IgD-negative memory B cell (primary cell): ENCODE measurements around the gene CAVIN1. TPM values are rescaled to one million over a fixed set of nuclear protein-coding genes. Genes with fewer than 3 reads are reported as not detected.
"Not testable (repeated sequence)": the region's sequence is repeated elsewhere in the genome, so short reads cannot be mapped to it uniquely, and the experiment has no call there.

Experiments
- H3K27ac Mint-ChIP-seq, 3 donors: one replicate each; pipeline ENCODE4 v1.8.0; 2020 to 2022; ENCODE audit warnings: mild to moderate bottlenecking in 3 of 3, mixed read lengths in 3 of 3, moderate library complexity in 1 of 3
- H3K27me3 Mint-ChIP-seq: one replicate; pipeline ENCODE4 v1.8.0; 2021; ENCODE audit warnings: mixed read lengths
- H3K36me3 Mint-ChIP-seq: one replicate; pipeline ENCODE4 v1.8.0; 2020; ENCODE audit warnings: mild to moderate bottlenecking, mixed read lengths
- H3K4me1 Mint-ChIP-seq, 3 donors: one replicate each; pipeline ENCODE4 v1.8.0; 2020 to 2022; ENCODE audit warnings: mixed read lengths in 3 of 3, mild to moderate bottlenecking in 1 of 3
- H3K4me3 Mint-ChIP-seq, 4 donors: one replicate each; pipeline ENCODE4 v1.8.0; 2020 to 2022; ENCODE audit warnings: mild to moderate bottlenecking in 4 of 4, mixed read lengths in 4 of 4, moderate library complexity in 3 of 4
- H3K9me3 Mint-ChIP-seq, 3 donors: one replicate each; pipeline ENCODE4 v1.8.0; 2020 to 2021; ENCODE audit warnings: mixed read lengths in 3 of 3, mild to moderate bottlenecking in 1 of 3
- polyA plus RNA-seq: library from polyadenylated mRNA; unstranded; fragments of 300-500 nt; fragmentation: Illumina TruSeq; gene quantifications from one replicate; pipeline ENCODE4 v1.2.3, GENCODE V29; 2021

CAVIN1 gene
- polyA plus RNA-seq, 1 donor from 2014 or later, result not detected

- Mint-ChIP-seq H3K4me1 (peaks cover 8 to 12% (median 9%) of the 10 kb centered on the region in 3 donors), H3K27me3 (peaks cover 22% of the 10 kb centered on the region)
- not testable (repeated sequence) for H3K27ac Mint-ChIP-seq, H3K36me3 Mint-ChIP-seq, H3K4me3 Mint-ChIP-seq, H3K9me3 Mint-ChIP-seq
Measured at GRCh38 chr17:42417981-42418380, 5.1 kb downstream of the CAVIN1 start.

- no peaks in the 10 kb centered on the region for H3K36me3 Mint-ChIP-seq
- no peak overlapping the region for H3K27ac Mint-ChIP-seq
- peaks cover 7 to 13% (median 7%) of the 10 kb centered on the region in 3 donors for H3K4me1 Mint-ChIP-seq
- no peaks in the 10 kb centered on the region for H3K9me3 Mint-ChIP-seq
- peaks cover 4% of the 10 kb centered on the region for H3K27me3 Mint-ChIP-seq
- peak overlapping the region in 2 of 4 donors; percentile 41 to 68 for H3K4me3 Mint-ChIP-seq
Measured at GRCh38 chr17:42414704-42415409, 8.2 kb downstream of the CAVIN1 start.

- no peak overlapping the region for H3K27ac Mint-ChIP-seq
- H3K27me3 Mint-ChIP-seq, result peaks cover 2% of the 10 kb centered on the region
- no peaks in the 10 kb centered on the region for H3K9me3 Mint-ChIP-seq
- H3K36me3 Mint-ChIP-seq, result no peaks in the 10 kb centered on the region
- peak overlapping the region in 1 of 4 donors; percentile 72 for H3K4me3 Mint-ChIP-seq
- H3K4me1 Mint-ChIP-seq, result peaks cover 7 to 13% (median 8%) of the 10 kb centered on the region in 3 donors
Measured at GRCh38 chr17:42413464-42414040, 9.5 kb downstream of the CAVIN1 start.

GRCh38 chr17:42411905-42412679, 11.0 kb downstream of the CAVIN1 start:
- peaks cover 13 to 17% (median 13%) of the 10 kb centered on the region in 3 donors for H3K4me1 Mint-ChIP-seq
- no peak overlapping the region for H3K27ac Mint-ChIP-seq
- no peaks in the 10 kb centered on the region for H3K9me3 Mint-ChIP-seq
- peaks cover 2% of the 10 kb centered on the region for H3K27me3 Mint-ChIP-seq
- H3K36me3 Mint-ChIP-seq, result peaks cover 2% of the 10 kb centered on the region
- no peak overlapping the region for H3K4me3 Mint-ChIP-seq

GRCh38 chr17:42411361-42411760, 11.7 kb downstream of the CAVIN1 start:
- Mint-ChIP-seq H3K36me3 (peaks cover 2% of the 10 kb centered on the region), H3K4me1 (peaks cover 13 to 20% (median 13%) of the 10 kb centered on the region in 3 donors), H3K9me3 (no peaks in the 10 kb centered on the region), H3K27me3 (peaks cover 2% of the 10 kb centered on the region), H3K4me3 (peak overlapping the region in 1 of 4 donors; percentile 28), H3K27ac (no peak overlapping the region)

GRCh38 chr17:42410319-42410685, 12.8 kb downstream of the CAVIN1 start:
- Mint-ChIP-seq H3K27me3 (peaks cover 4% of the 10 kb centered on the region), H3K9me3 (no peaks in the 10 kb centered on the region), H3K36me3 (peaks cover 2% of the 10 kb centered on the region), H3K27ac (no peak overlapping the region), H3K4me3 (no peak overlapping the region), H3K4me1 (peaks cover 15 to 22% (median 18%) of the 10 kb centered on the region in 3 donors)

- Mint-ChIP-seq H3K9me3 (no peaks in the 10 kb centered on the region), H3K4me1 (peaks cover 10 to 18% (median 18%) of the 10 kb centered on the region in 3 donors), H3K36me3 (peaks cover 2% of the 10 kb centered on the region), H3K27me3 (peaks cover 4% of the 10 kb centered on the region), H3K4me3 (no peak overlapping the region), H3K27ac (no peak overlapping the region)
Measured at GRCh38 chr17:42409523-42410318, 13.3 kb downstream of the CAVIN1 start.

GRCh38 chr17:42408061-42408460, 15.0 kb downstream of the CAVIN1 start:
- no peaks in the 10 kb centered on the region for H3K9me3 Mint-ChIP-seq
- H3K36me3 Mint-ChIP-seq, result peaks cover 2% of the 10 kb centered on the region
- no peak overlapping the region for H3K4me3 Mint-ChIP-seq
- H3K4me1 Mint-ChIP-seq, result peaks cover 10 to 15% (median 14%) of the 10 kb centered on the region in 3 donors
- H3K27me3 Mint-ChIP-seq, result peaks cover 4% of the 10 kb centered on the region
- H3K27ac Mint-ChIP-seq, result no peak overlapping the region

GRCh38 chr17:42407289-42407836, 15.7 kb downstream of the CAVIN1 start:
- H3K4me1 Mint-ChIP-seq, result peaks cover 10 to 15% (median 14%) of the 10 kb centered on the region in 3 donors
- H3K9me3 Mint-ChIP-seq, result no peaks in the 10 kb centered on the region
- peaks cover 2% of the 10 kb centered on the region for H3K36me3 Mint-ChIP-seq
- peak overlapping the region in 2 of 3 donors; percentile 27 to 56 for H3K27ac Mint-ChIP-seq
- H3K4me3 Mint-ChIP-seq, result peak overlapping the region in 2 of 4 donors; percentile 6 to 87
- peaks cover 4% of the 10 kb centered on the region for H3K27me3 Mint-ChIP-seq

GRCh38 chr17:42406615-42407288, 16.3 kb downstream of the CAVIN1 start:
- H3K4me3 Mint-ChIP-seq, result no peak overlapping the region
- H3K27ac Mint-ChIP-seq, result no peak overlapping the region
- peaks cover 3% of the 10 kb centered on the region for H3K27me3 Mint-ChIP-seq
- peaks cover 9 to 14% (median 12%) of the 10 kb centered on the region in 3 donors for H3K4me1 Mint-ChIP-seq
- no peaks in the 10 kb centered on the region for H3K9me3 Mint-ChIP-seq
- H3K36me3 Mint-ChIP-seq, result peaks cover 2% of the 10 kb centered on the region

- no peaks in the 10 kb centered on the region for H3K9me3 Mint-ChIP-seq
- H3K36me3 Mint-ChIP-seq, result peaks cover 2% of the 10 kb centered on the region
- peaks cover 2% of the 10 kb centered on the region for H3K27me3 Mint-ChIP-seq
- peak overlapping the region in 2 of 3 donors; percentile 46 to 61 for H3K27ac Mint-ChIP-seq
- H3K4me3 Mint-ChIP-seq, result peak overlapping the region in 2 of 4 donors; percentile 49 to 73
- peaks cover 9 to 14% (median 10%) of the 10 kb centered on the region in 3 donors for H3K4me1 Mint-ChIP-seq
Measured at GRCh38 chr17:42405963-42406495, 17.0 kb downstream of the CAVIN1 start.

GRCh38 chr17:42405076-42405475, 18.0 kb downstream of the CAVIN1 start:
- no peak overlapping the region for H3K4me3 Mint-ChIP-seq
- peaks cover 9 to 13% (median 10%) of the 10 kb centered on the region in 3 donors for H3K4me1 Mint-ChIP-seq
- H3K36me3 Mint-ChIP-seq, result peaks cover 2% of the 10 kb centered on the region
- H3K27me3 Mint-ChIP-seq, result peaks cover 2% of the 10 kb centered on the region
- no peak overlapping the region for H3K27ac Mint-ChIP-seq
- no peaks in the 10 kb centered on the region for H3K9me3 Mint-ChIP-seq

- peak overlapping the region in 1 of 3 donors; percentile 16 for H3K27ac Mint-ChIP-seq
- peaks cover 2% of the 10 kb centered on the region for H3K36me3 Mint-ChIP-seq
- peaks cover 2% of the 10 kb centered on the region for H3K27me3 Mint-ChIP-seq
- no peak overlapping the region for H3K4me3 Mint-ChIP-seq
- no peaks in the 10 kb centered on the region for H3K9me3 Mint-ChIP-seq
- peaks cover 10% of the 10 kb centered on the region in 3 donors for H3K4me1 Mint-ChIP-seq
Measured at GRCh38 chr17:42404326-42405055, 18.6 kb downstream of the CAVIN1 start.
